Muscle of back (tissue), 13 donors: ENCODE results near the gene RING1. TPM values are rescaled to one million over a fixed set of nuclear protein-coding genes. Genes with fewer than 3 reads are reported as not detected.

Experiments
- DNase-seq, 3 donors: peaks; one replicate each; pipeline versions ENCODE4 v3.0.0 to v3.0.0-alpha.2; 2013
- long read RNA-seq, 9 donors: transcript quantifications; one replicate each; lab custom pipeline, GENCODE V29; 2026
- polyA plus RNA-seq, 10 donors: library from polyadenylated mRNA; unstranded; fragments of 120-200 nt; gene quantifications; one replicate each; pipeline ENCODE4 v1.2.1, GENCODE V29; 2013; ENCODE audit not compliant: insufficient read length in 10 of 10

RING1 gene
- 10 to 100 TPM; 25.1 to 43.3 (median 29.9) TPM for polyA plus RNA-seq
- long read RNA-seq, donor 1, transcript RING1-201 (7 exons, 1,752 nt), result major isoform, 9 of 20 reads
- long read RNA-seq, donor 1, partial matches to known transcripts, result 11 of 20 reads
- long read RNA-seq, donor 1, other reads (novel, unspliced or antisense), result 0 of 20 reads
- long read RNA-seq, donor 2, transcript RING1-201 (7 exons, 1,752 nt), result major isoform, 6 of 6 reads
- long read RNA-seq, donor 2, partial matches to known transcripts, result 0 of 6 reads
- long read RNA-seq, donor 2, other reads (novel, unspliced or antisense), result 0 of 6 reads
- long read RNA-seq, donor 3, result 0 reads
- long read RNA-seq, donor 4, transcript RING1-201 (7 exons, 1,752 nt), result major isoform, 7 of 13 reads
- long read RNA-seq, donor 4, partial matches to known transcripts, result 6 of 13 reads
- long read RNA-seq, donor 4, other reads (novel, unspliced or antisense), result 0 of 13 reads
- long read RNA-seq, donor 5, transcript RING1-201 (7 exons, 1,752 nt), result major isoform, 10 of 10 reads
- long read RNA-seq, donor 5, partial matches to known transcripts, result 0 of 10 reads
- long read RNA-seq, donor 5, other reads (novel, unspliced or antisense), result 0 of 10 reads
- long read RNA-seq, donor 6, transcript RING1-201 (7 exons, 1,752 nt), result major isoform, 14 of 22 reads
- long read RNA-seq, donor 6, partial matches to known transcripts, result 8 of 22 reads
- long read RNA-seq, donor 6, other reads (novel, unspliced or antisense), result 0 of 22 reads
- long read RNA-seq, donor 7, partial matches to known transcripts, result 0 of 4 reads
- long read RNA-seq, donor 7, other reads (novel, unspliced or antisense), result 0 of 4 reads
- long read RNA-seq, donor 8, partial matches to known transcripts, result 6 of 11 reads
- long read RNA-seq, donor 8, other reads (novel, unspliced or antisense), result 0 of 11 reads
- long read RNA-seq, donor 9, result 0 reads

GRCh38 chr6:33208091-33208967, at the start of gene RING1:
Gene RING1 (plus strand): TSS chr6:33208500. CDS start chr6:33208823, 323 bp downstream.
- peak; percentile 75 to 96 (median 89) for DNase-seq

- no peak for DNase-seq
Observed at GRCh38 chr6:33160096-33160495, 48.2 kb upstream of the RING1 start.

- peak; percentile 47 to 70 (median 63) for DNase-seq
Observed at GRCh38 chr6:33160728-33161344, 47.5 kb upstream of the RING1 start.

- DNase-seq, result peak; percentile 54 to 91 (median 83)
Observed at GRCh38 chr6:33161354-33162331, 46.7 kb upstream of the RING1 start.

GRCh38 chr6:33163540-33163939, 44.8 kb upstream of the RING1 start:
- DNase-seq, result no peak

GRCh38 chr6:33164176-33164575, 44.1 kb upstream of the RING1 start:
- no peak for DNase-seq

DNA sequence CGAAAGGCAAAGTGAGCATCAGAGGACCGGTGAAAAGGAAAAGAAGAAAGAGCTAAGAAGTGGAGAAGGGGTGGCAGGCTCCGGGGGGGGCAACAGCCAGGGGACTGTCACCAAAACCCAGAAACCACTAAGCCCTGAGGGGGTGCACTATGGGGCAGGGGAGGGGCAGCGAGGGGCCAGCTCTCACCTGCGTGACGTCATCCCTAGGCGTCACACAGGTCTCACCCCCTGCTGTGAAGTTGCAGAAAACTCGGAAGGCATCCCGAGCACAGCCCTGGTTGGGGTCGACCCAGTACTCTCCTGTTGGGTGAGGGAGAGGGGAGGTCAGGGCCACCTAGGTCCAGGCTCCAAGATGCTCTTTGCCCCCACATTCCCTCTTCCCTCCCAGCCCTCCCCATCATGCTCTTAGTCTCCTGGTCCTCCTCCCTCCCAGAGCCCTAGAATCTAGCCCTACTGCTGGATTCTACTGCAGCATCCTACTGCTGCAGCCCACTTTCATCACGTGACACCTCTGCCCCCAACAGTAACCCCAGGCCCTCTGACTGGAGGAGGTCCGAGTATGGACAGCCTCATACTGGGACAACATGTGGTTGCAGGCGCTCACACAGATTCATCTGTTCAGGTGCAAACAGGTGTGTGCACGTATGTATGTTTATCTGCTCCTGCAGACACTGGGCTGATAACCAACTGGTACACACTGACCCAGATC, 43.5 kb upstream of the RING1 start:
- no peak for DNase-seq

- no peak for DNase-seq
Observed at GRCh38 chr6:33165581-33166258, 42.6 kb upstream of the RING1 start.

DNA sequence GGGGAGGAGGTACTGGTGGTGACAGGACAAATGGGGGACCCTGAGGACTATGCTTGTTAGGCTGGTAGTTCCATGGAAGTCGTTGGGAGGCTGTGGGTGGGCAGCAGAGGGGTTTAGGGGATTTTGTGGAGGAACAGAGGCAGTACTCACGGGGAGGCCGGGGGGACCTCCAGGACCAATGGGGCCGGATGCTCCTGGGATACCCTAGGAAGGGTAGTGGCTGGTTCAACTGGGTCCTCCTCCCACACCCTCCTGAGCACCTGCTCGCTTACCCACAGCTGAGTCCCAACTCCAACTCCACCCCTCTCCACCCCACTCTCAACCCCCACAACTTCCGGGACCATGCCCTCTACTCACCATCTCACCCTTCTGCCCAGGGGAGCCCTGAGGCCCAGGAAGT, 41.9 kb upstream of the RING1 start:
- DNase-seq, result no peak

GRCh38 chr6:33166811-33167210, 41.5 kb upstream of the RING1 start:
- no peak for DNase-seq

DNA sequence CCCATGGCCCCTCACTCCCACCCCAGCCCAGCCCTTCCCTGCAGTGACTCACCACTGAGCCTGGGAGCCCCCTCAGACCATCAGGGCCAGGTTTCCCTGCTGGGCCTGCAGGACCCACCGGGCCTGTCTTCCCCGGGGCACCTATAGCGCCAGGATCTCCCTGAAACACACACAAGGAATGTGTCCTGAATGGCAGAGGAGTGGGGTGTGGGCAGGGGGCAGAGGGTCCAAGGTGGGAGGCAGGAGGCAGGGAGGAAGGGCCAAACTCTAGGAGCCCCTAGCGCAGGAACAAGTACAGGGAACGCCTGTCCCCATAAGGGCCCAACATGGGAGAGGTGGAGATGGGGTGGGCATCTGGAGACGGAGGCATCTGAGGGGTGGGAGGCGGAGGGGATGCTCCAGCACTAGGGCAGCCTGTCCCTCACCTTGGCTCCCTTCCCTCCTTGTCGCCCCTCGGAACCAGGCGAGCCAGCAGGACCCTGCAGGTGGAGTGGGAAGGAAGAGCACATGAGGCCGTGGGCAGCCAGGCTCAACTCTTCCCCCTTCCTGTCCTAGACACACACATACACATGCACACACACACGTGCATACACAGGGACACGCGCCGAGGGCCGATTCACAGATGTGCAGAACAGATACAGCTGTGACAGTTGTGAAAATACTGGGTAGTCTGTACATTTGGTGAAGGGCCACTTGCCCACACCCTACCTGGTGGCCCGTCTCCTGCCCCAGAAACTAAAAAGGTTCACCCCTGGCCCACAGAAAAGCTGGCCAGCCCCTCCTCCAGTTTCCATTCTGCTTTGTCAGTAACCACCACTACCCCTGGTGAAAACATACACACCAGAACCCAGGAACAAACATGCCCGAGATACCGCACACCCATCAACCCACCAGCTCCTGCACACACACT, 40.7 kb upstream of the RING1 start:
- no peak for DNase-seq

GRCh38 chr6:33168284-33168601, 40.1 kb upstream of the RING1 start:
- no peak for DNase-seq

GRCh38 chr6:33168639-33169038, 39.7 kb upstream of the RING1 start:
- DNase-seq, result no peak

DNA sequence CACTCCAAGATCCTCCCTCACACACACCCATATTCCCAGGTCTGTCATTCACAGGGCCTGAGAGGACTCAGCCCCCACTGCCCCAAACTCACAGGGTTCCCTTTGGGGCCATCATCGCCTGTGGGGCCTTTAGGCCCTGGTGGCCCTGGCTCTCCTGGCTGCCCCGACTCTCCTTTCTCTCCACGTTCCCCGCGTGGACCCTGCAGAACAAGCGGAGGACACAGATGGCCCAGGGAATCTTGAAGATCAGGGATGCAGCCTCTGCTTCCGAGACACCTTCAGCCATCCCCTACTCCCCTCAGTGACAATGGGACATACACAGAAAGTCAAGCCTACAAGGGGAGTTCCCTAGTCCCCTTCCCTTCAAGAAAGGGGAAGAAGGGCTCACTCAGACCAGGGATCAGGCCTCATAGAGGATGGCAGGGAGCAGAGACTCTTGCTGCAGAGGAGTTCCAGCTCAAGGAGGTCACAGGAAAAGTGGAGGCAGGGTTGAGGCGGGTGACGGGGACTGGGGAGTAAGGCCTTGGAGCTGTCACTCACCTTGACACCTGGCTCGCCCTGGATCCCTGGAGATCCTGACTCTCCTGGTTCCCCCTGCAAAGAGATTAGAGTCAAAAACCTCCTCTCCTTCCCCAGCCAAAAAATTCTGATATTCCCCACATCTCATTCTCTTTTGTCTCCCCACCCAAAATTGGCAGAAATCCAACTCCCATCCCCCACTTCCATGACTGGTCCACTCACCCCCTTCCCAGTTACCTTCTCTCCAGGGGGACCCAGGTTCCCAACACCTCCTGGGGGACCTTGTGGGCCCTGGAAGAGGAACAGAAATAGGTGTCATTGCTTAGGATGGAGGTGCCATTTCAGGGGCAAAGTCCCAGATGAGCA, 38.8 kb upstream of the RING1 start:
- no peak for DNase-seq

- no peak for DNase-seq
Observed at GRCh38 chr6:33170176-33171015, 37.9 kb upstream of the RING1 start.
